GM21526 (cell line): ENCODE data around the gene ASS1.

Source experiments
- ATAC-seq: cut with Tn5 transposase; IDR thresholded peaks from one replicate; pipeline ENCODE4 v1.9.1; 2021; ENCODE audit warnings: moderate library complexity; ENCODE audit not compliant: unreplicated experiment, low FRiP score

The ASS1 gene

DNA sequence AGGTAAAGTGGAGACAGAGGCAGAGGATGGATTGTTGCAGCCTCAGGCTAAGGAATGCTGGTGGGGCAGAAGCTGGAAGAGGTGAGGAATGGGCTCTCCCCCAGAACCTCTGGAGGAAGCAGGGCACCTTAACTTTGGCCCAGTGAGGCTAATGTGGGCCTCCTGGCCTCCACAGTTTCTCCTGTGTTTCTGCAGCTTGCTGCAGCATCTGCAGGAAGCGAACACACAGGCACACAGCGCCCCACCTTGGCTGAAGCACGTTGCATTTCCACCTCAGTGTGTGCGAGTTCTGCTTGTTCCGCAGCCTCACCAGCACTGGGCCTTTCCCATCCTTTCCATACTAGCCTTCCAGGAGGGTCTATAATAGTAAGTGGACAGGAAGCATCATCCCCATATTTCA lies 27.2 kb upstream of the ASS1 start:
- ATAC-seq = no peak

DNA sequence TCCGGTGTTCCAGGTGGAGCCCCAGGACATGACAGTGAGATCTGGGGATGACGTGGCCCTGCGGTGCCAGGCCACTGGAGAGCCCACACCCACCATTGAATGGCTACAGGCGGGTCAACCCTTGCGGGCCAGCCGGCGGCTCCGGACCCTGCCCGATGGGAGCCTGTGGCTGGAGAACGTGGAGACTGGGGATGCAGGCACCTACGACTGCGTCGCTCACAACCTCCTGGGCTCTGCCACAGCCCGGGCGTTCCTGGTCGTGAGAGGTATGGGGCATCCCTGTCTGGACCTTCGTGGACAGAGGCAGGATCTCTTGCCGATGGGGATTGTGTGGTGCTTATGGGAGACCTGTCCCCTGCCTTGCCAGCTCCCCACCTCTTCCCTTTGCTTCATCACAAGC lies 26.0 kb upstream of the ASS1 start:
- no peak for ATAC-seq

DNA sequence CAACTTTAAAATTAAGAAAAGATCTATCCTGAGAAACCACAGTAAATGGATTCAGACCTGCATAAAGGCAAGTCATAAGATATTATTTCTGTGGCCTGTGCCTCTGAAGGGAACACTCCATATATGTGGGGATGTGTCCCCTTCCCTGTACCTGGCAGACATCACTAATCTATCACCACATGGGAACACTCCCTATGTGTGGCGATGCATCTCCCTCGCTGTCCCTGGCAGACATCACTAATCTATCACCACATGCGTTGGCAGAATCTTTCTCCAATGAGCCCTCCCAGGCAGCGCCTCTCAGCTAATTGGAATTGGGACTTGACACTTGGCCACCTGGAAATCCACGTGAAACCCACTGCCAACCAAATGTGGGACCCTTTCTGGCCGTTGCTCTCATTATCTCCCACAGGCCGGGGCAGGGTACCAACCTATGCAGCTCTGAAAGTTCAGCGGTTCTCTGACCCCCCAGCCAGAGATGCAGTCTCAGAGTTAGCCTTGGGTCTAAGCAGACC lies 25.2 kb upstream of the ASS1 start:
- ATAC-seq = no peak

DNA sequence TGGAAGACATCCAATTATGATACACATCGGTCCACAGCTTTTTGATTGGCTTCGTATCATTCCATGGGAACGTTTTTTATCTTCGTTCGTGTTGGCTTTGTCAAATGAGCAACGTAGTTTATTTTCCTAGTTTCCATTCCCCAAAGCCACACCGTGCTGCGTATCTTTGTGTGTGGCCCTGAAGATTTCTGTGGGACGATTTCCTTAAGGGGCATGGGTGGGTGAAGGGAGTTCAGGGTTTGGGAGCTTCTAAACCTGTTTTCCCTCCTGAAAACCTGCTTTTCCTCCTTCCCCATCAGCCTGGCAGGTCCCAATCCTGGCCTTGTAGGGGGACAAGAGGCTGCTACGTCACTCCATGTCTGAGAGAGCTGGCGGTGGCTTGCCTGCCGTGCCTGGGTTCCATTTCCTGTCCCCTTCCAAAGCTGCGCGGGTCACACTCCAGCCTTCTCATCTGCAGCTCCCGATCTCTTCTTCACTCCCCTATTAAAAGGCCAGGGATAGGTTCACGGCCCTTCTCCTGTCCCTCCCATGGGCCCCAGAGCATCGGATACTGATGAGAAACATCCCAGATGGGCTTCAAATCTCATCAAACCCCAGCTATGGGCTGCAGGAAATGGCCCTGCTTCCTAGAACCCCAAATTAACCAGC lies 23.5 kb upstream of the ASS1 start:
- no peak for ATAC-seq

DNA sequence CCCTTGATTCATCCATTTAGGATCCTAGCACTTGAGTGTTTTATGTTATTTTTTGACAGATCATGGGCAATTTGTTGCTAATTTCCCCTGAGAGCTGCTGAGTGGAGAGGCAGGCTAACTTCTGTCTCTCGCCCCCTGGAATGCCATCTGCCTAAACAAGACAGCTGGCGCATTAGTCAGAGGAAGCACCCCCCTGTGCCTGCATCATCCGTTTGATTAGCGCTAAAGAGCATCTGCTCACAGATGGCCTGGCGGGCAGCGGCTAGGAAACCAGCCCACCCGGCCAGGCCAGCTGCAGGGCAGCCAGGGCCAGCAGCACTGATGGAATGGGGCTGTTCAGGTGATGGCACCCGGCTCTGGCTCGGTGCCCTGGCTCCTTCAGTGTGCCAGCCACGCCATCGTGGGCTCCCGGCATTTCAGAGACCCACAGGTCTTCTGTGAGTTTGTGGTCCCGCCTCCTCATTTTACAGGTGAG lies 22.9 kb upstream of the ASS1 start:
- no peak for ATAC-seq

DNA sequence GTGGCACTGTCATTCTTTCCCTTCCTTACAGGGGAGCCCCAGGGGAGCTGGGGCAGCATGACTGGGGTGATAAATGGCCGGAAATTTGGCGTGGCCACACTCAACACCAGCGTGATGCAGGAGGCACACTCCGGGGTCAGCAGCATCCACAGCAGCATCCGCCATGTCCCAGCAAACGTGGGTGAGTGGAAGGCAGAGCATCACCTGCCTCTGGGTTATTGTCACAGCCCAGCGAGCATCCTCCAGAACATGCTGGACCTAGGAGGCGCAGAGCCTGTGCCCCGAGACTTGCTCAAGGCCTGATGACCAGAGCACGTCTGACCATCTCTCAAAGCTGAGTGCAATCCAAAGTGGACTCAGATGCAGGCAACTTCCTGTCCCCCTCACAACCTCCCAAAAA lies 22.2 kb upstream of the ASS1 start:
- ATAC-seq = no peak

DNA sequence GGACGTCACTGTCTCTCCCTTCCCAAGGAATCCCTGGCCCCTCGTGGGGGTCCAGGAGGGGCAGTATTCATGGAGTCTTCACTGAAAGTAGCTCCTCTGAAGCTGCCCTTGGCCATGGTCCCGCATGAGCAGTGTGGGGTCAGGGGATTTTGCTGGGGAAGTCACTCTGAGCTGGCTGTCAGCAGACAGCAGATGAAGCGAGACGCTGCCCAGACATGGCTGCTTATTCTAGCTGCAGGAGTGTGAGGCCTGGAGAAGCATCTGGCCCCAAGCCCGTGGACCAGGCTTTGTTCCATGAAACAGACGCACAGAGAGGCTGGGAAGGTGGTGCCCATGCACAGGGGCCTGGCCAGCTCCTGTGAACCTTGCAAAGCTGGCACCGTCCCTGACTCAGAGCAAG lies 21.5 kb upstream of the ASS1 start:
- no peak for ATAC-seq

DNA sequence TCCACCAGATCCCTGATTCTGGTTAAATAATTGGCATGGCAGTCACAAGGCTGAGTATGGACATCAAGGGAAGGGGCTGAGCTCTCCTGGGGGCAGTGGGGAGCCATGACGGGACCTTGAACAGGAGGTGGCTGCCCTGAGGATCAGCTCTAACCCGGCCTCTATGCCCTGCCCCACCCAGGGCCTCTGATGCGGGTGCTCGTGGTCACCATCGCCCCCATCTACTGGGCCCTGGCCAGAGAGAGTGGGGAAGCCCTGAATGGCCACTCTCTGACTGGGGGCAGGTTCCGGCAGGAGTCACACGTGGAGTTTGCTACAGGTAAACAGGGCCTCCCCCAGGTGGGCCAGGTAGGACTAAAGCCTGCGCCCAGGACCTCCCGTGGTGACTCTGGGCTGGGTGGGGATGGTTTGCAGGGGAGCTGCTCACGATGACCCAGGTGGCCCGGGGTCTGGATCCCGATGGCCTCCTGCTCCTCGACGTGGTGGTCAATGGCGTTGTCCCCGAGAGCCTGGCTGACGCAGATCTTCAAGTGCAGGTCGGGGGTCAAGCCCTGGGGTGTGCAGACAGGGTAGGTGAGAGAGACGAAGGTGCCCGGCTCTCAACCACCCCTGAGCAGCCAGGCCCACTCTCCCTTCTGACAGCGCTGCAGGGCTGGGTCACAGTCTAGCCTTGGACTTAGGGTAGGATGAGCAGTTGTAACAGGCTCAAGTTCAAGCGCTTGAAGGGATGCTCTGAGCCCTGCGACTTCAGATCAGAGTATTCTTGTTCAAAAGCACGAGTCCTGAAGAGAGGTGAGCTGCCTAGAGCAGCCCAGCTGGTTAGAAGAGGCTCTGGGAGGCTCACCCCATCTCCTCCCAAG lies 19.9 kb upstream of the ASS1 start:
- no peak for ATAC-seq

DNA sequence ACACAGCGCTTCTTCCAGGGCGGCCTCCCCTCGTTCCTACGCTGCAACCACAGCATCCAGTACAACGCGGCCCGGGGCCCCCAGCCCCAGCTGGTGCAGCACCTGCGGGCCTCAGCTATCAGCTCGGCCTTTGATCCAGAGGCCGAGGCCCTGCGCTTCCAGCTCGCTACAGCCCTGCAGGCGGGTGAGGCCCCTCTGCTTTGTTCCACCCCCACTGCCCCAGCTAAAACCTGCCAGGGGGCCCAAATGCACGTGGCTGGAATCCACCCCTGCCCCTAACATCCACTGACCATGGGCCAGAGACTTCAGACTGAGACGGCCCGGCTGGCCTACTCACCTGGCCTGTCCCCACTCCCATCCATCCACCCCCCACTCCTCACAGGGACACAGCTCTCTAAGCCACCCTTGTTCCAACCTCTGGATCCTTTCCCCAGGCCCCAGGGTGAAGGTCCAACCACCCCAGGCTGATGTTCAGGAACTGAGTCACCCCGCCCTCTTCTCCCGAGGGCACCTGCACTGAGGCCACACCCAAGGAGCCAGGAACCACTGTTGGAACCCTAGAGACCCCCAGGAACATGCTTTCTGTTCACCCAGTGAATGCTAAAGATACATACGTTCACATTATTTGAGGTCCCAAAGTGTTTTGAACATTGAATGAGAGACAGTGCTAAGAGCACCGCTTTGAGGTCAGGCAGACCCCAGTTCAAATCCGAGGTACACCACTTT lies 18.9 kb upstream of the ASS1 start:
- ATAC-seq = no peak

DNA sequence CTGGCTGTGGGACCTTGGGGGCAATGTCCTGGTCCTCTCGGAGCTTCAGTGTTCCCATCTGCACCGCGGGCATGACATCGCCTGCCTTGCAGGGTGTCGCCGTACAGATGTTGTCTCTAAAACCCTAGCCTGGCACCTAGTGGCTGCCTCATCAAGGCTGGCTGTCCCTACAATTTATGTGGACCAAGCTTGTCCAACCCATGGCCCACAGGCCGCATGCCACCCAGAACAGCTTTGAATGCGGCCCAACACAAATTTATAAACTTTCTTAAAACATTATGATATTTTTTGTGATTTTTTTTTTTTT lies 18.3 kb upstream of the ASS1 start:
- ATAC-seq = no peak

DNA sequence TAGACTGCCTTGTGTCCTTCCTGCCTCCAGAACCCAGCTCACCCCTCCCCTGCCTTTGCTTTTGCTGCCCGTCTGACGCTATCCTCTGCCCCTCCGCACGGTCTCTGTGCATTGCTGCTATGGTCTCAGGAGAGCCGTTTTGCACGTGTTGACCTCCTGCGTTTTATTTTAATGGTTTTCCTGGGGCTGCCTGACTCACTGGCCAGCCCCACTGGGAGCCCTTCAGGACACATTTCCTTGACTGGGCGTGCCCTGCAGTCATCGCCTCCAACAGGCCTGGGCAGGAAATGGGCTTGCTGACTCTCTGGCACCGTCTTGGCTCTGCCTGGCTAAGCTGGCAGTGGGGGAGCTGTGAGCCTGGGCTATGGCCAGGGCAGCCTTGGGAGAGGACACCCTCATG lies 17.9 kb upstream of the ASS1 start:
- no peak for ATAC-seq

DNA sequence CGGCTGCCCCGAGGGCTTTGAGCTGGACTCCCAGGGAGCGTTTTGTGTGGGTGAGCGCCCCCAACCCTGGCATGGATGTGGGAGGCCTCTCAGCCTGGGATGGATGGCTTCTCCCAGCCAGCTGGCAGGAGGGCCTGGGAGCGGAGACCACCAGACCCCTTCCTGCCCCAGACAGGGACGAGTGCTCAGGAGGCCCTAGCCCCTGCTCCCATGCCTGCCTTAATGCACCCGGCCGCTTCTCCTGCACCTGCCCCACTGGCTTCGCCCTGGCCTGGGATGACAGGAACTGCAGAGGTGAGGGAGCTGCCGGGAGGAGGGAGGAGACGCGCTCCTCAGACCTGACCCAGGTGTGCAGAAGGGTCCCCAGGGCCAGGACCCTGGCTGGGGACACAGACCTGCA lies 17.4 kb upstream of the ASS1 start:
- ATAC-seq = no peak

DNA sequence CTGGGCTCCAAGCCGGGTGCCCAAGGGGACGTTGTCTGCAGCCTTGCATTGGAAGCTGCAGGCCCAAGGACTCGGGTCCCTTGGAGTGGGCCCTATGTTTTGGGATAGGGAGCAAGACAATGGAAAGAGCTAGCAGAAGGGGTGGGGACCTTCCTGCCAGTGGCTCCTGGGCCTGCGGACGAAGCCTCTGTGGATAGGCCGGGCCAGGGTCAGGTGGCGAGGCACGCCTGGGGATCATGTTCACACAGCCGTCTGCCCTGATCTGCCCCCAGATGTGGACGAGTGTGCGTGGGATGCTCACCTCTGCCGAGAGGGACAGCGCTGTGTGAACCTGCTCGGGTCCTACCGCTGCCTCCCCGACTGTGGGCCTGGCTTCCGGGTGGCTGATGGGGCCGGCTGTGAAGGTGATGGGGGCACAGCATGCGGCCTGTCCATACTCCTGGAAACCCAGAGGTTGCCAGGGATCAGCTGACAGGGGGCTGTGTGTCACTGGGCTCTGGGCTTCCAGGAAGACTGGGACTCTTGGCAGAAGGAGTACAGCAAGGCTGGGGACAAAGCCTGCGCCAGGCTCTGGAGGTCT lies 16.6 kb upstream of the ASS1 start:
- no peak for ATAC-seq

DNA sequence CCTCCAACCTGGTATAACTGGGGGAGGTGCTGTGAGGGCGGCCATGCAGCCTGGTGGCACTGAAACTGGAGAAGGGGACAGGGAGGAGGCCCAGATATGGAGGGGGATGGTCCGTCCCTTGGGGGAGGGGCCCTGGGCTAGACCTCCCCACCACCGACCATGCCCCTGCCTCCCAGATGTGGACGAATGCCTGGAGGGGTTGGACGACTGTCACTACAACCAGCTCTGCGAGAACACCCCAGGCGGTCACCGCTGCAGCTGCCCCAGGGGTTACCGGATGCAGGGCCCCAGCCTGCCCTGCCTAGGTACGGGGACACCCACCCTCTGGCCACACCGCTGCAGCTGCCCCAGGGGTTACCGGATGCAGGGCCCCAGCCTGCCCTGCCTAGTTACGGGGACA lies 15.4 kb upstream of the ASS1 start:
- no peak for ATAC-seq

DNA sequence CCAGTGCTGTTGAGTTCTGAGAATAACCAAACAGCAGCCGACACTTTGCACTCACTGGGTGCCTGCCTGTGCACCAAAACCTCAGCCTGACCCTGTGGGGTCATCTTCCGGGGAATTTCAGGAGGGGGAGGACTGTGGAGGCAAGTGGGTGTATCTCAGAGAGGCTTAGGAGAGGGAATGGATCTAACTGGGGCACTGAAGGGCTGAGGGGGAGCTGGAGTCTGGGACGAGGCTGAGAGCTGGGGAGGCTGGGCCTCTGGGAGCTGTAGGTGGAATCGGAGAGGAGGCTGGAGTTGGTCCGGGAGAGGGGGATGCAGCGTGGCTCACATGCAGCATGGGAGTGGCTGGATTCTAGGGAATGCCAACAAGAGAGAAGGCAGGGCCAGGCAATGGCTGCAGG lies 14.9 kb upstream of the ASS1 start:
- no peak for ATAC-seq

DNA sequence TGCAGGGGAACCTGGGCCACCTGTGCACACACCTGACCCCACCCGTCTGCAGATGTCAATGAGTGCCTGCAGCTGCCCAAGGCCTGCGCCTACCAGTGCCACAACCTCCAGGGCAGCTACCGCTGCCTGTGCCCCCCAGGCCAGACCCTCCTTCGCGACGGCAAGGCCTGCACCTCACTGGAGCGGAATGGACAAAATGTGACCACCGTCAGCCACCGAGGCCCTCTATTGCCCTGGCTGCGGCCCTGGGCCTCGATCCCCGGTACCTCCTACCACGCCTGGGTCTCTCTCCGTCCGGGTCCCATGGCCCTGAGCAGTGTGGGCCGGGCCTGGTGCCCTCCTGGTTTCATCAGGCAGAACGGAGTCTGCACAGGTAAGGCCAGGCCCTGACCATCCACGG lies 14.5 kb upstream of the ASS1 start:
- ATAC-seq = no peak

DNA sequence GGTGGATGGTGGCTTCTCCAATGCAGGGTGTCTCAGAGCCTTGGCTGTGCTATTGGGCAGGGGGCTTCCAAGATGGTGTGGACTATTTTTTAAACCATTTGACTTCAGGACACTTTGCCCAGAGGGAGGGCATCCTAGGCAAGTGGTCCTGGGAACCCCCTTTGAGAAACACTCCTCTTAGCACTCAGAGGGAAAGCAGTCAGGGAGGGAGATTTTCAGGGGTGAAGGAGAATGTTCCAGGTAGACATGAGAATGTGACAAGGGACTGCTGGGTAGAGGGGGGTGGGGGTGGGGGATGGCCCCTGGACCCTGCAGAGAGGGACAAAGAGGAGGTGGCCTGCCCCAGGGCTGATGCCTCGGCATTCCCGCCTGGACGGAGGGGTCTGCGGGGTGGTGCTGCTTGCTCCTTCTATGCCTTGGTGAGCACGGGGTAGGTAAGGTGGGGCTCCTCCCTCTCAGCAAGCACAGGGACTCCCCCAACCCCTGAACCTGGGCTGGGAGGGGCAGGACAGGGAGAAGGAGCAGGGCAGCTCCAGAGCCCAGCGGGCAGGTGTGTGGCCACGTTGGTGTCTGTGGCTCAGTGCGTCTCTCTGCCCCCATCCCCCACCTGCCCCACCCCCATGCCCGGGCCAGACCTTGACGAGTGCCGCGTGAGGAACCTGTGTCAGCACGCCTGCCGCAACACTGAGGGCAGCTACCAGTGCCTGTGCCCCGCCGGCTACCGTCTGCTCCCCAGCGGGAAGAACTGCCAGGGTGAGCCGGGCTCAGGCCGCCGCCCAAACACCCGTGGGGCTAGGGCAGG lies 13.8 kb upstream of the ASS1 start:
- no peak for ATAC-seq

DNA sequence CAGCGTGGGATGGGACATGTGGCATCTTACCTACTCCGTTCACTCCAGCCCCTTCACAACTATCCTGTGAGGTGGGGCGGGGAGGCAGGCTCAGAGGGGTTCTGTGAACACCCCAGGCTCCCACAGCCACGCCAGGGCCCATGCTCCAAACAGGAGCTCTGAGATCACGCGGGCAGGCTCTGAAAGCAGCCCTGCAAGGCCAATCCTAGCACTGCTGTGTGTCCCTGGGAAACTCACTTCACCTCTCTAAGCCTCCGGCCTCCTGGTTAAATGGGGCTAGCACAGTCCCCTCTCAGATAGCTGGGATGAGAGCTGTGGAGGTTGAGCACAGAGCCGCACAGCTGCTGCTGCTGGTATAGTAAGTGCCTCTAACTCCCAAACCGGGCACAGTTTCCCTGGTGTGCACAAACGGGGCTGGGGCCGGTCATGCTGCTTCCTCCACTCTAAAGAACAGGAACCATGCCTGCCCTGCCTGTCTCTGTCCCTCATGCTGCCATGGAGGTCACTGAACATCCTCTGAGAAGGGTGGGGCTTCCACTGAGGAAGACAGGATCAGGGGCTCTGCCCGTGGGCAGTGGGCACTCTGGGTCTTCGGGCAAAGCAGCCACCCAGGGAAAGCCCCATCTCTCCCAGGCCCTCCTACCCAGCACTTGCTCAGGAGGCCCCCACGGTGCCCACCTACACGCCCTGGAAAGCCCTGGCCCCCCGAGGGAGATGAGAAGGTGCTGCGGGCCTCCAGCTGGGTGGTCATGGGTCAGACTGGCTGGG lies 13.0 kb upstream of the ASS1 start:
- ATAC-seq = no peak

DNA sequence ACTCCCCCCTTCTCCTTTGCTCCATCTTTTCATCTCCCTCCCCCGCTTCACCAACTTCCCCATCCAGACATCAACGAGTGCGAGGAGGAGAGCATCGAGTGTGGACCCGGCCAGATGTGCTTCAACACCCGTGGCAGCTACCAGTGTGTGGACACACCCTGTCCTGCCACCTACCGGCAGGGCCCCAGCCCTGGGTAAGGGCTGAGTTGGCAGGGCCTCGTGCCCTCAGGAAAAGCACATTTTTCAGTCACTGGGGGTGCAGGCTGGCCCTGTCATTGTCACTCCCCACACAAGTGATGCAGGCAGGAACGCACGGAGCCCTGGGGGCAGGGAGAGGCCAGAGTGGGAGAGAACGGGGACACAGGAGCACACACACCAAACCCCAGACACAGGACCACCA lies 12.4 kb upstream of the ASS1 start:
- no peak for ATAC-seq

DNA sequence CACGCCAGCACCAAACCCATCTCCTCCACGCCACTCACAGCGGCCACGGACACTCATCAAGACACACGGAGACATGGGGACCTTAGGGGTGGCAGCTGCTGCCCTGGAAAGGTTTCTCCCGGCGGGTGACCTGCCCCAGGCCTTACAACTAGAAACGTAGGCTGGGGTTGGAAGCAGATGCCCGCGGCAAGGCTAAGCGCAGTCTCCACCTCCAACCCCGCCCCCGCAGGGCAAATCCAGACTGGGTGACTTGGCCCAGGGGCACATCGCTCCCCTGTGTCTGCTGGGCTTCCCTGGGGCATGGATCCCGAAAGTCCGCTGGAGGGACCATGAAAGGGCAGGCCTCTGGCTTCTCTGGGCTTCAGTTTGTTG lies 12.0 kb upstream of the ASS1 start:
- no peak for ATAC-seq
